OCI-LY7 (cell line): ENCODE data around the gene POU2AF1.

ENCODE experiments used
- CTCF ChIP-seq: fragments of 200-600 bp; sonication (generic); conservative IDR thresholded peaks from 2 replicates; pipeline ENCODE4 v1.5.1; 2014; ENCODE audit warnings: mild to moderate bottlenecking, antibody characterized with exemption, low read length, moderate library complexity, mixed read lengths
- EZH2phosphoT487 ChIP-seq: fragments of 200-600 bp; sonication (generic); IDR thresholded peaks from 2 replicates; pipeline ENCODE4 v1.6.1; 2018; ENCODE audit warnings: low read depth, borderline replicate concordance, mild to moderate bottlenecking, mixed run types, antibody characterized with exemption, low read length, moderate library complexity, mixed read lengths

- TF ChIP-seq CTCF (no peak), EZH2phosphoT487 (no peak)
Observed at GRCh38 chr11:111379602-111380136, 594 bp upstream of the POU2AF1 start.
